H9 (cell line): ENCODE data around the gene DEPDC5. TPM values are rescaled to one million over a fixed set of nuclear protein-coding genes. Genes with fewer than 3 reads are reported as not detected.
A peak's percentile ranks its signal among the peaks of the same experiment; 100 is the strongest.

Experiments used
- DNase-seq: peaks from one replicate; pipeline ENCODE4 v3.0.0-alpha.2; 2017
- H2AFZ ChIP-seq: one replicate; pipeline ENCODE4 v1.6.1; 2013; ENCODE audit warnings: mild to moderate bottlenecking, low read length, control low read depth, moderate library complexity
- H2AK5ac ChIP-seq: 2 replicates; pipeline ENCODE4 v1.6.1; 2013; ENCODE audit warnings: low read length, control low read depth, mixed read lengths; ENCODE audit not compliant: insufficient read length
- H2BK120ac ChIP-seq: one replicate; pipeline ENCODE4 v1.6.1; 2013; ENCODE audit warnings: low read depth, mild to moderate bottlenecking, low read length, control low read depth, inconsistent platforms; ENCODE audit not compliant: poor library complexity, severe bottlenecking
- H2BK12ac ChIP-seq: 2 replicates; pipeline ENCODE4 v1.6.1; 2013; ENCODE audit warnings: low read length, control low read depth, mixed read lengths, low read depth; ENCODE audit not compliant: insufficient read length
- H2BK15ac ChIP-seq: 2 replicates; pipeline ENCODE4 v1.6.1; 2013; ENCODE audit warnings: low read depth, low read length, control low read depth
- H2BK20ac ChIP-seq: one replicate; pipeline ENCODE4 v1.6.1; 2013; ENCODE audit warnings: low read depth, mild to moderate bottlenecking, low read length, control low read depth, inconsistent platforms; ENCODE audit not compliant: poor library complexity, severe bottlenecking
- H2BK5ac ChIP-seq: 2 replicates; pipeline ENCODE4 v1.6.1; 2013; ENCODE audit warnings: low read length, control low read depth, mixed read lengths; ENCODE audit not compliant: insufficient read length
- H3K14ac ChIP-seq: 2 replicates; pipeline ENCODE4 v1.6.1; 2013; ENCODE audit warnings: low read length, control low read depth; ENCODE audit not compliant: insufficient read depth
- H3K18ac ChIP-seq: 2 replicates; pipeline ENCODE4 v1.6.1; 2013; ENCODE audit warnings: low read depth, mild to moderate bottlenecking, mixed read lengths, low read length, control low read depth; ENCODE audit not compliant: insufficient read length
- H3K23ac ChIP-seq: 2 replicates; pipeline ENCODE4 v1.6.1; 2013; ENCODE audit warnings: low read length, control low read depth, mixed read lengths, low read depth; ENCODE audit not compliant: insufficient read length
- H3K23me2 ChIP-seq: 2 replicates; pipeline ENCODE4 v1.6.1; 2013; ENCODE audit warnings: low read depth, mild to moderate bottlenecking, mixed read lengths, low read length, control low read depth; ENCODE audit not compliant: insufficient read length, poor library complexity, severe bottlenecking
- H3K27ac ChIP-seq: 2 replicates; pipeline ENCODE4 v1.5.1; 2013; ENCODE audit warnings: low read length, control low read depth, mixed read lengths, low read depth; ENCODE audit not compliant: insufficient read length
- H3K27me3 ChIP-seq: 2 replicates; pipeline ENCODE4 v1.6.1; 2013; ENCODE audit warnings: low read length, control low read depth, inconsistent platforms; ENCODE audit not compliant: insufficient read depth
- H3K4ac ChIP-seq: 2 replicates; pipeline ENCODE4 v1.6.1; 2013; ENCODE audit warnings: low read depth, mild to moderate bottlenecking, control low read depth, inconsistent platforms, low read length, moderate library complexity
- H3K4me1 ChIP-seq: 2 replicates; pipeline ENCODE4 v1.6.1; 2013; ENCODE audit warnings: low read length, control low read depth, inconsistent platforms; ENCODE audit not compliant: insufficient read depth
- H3K4me2 ChIP-seq: 2 replicates; pipeline ENCODE4 v1.6.1; 2013; ENCODE audit warnings: low read length, control low read depth, mixed read lengths; ENCODE audit not compliant: insufficient read length, insufficient read depth
- H3K56ac ChIP-seq: 2 replicates; pipeline ENCODE4 v1.6.1; 2013; ENCODE audit warnings: low read depth, mild to moderate bottlenecking, mixed read lengths, low read length, control low read depth; ENCODE audit not compliant: insufficient read length
- H3K79me1 ChIP-seq: 2 replicates; pipeline ENCODE4 v1.6.1; 2013; ENCODE audit warnings: low read depth, mild to moderate bottlenecking, moderate library complexity, low read length, control low read depth, inconsistent platforms; ENCODE audit not compliant: insufficient read depth, poor library complexity, severe bottlenecking
- H3K79me2 ChIP-seq: 2 replicates; pipeline ENCODE4 v1.6.1; 2013; ENCODE audit warnings: low read length, control low read depth, inconsistent platforms; ENCODE audit not compliant: insufficient read depth
- H3K9ac ChIP-seq: 2 replicates; pipeline ENCODE4 v1.6.1; 2013; ENCODE audit warnings: low read length, control low read depth, mixed read lengths; ENCODE audit not compliant: insufficient read length; ENCODE audit errors: extremely low read depth
- H3K9me3 ChIP-seq: one replicate; pipeline ENCODE4 v1.6.1; 2013; ENCODE audit warnings: low read depth, low read length, inconsistent platforms; ENCODE audit not compliant: control insufficient read depth
- H3T11ph ChIP-seq: one replicate; pipeline ENCODE4 v1.6.1; 2013; ENCODE audit warnings: mild to moderate bottlenecking, low read length, control low read depth, inconsistent platforms
- H4K20me1 ChIP-seq: one replicate; pipeline ENCODE4 v1.6.1; 2013; ENCODE audit not compliant: control insufficient read depth, insufficient read length, insufficient read depth
- H4K5ac ChIP-seq: 2 replicates; pipeline ENCODE4 v1.6.1; 2013; ENCODE audit warnings: low read depth, mild to moderate bottlenecking, mixed read lengths, low read length, control low read depth; ENCODE audit not compliant: insufficient read length
- H4K8ac ChIP-seq: replicated peaks from 2 replicates; pipeline ENCODE4 v1.6.1; 2013; ENCODE audit warnings: low read length, control low read depth, mixed read lengths, low read depth; ENCODE audit not compliant: insufficient read length
- H4K91ac ChIP-seq: 2 replicates; pipeline ENCODE4 v1.6.1; 2013; ENCODE audit warnings: low read depth, mild to moderate bottlenecking, moderate library complexity, mixed read lengths, low read length, control low read depth; ENCODE audit not compliant: insufficient read length
- H3K27ac Mint-ChIP-seq, 3 experiments: 2 replicates in 2 of 3; 3 replicates in 1 of 3; pipeline ENCODE4 v1.8.0; 2020 to 2021; ENCODE audit warnings: mixed read lengths in 3 of 3, mild to moderate bottlenecking in 1 of 3, moderate library complexity in 1 of 3
- H3K27me3 Mint-ChIP-seq: 2 replicates; pipeline ENCODE4 v1.8.0; 2021; ENCODE audit warnings: low read depth, mild to moderate bottlenecking, moderate library complexity, mixed read lengths
- H3K36me3 Mint-ChIP-seq, 3 experiments: 2 replicates in 2 of 3; 3 replicates in 1 of 3; pipeline ENCODE4 v1.8.0; 2020 to 2021; ENCODE audit warnings: low read depth in 3 of 3, mixed read lengths in 3 of 3; ENCODE audit not compliant: insufficient read depth in 1 of 3
- H3K4me1 Mint-ChIP-seq, 2 experiments: 2 replicates each; pipeline ENCODE4 v1.8.0; 2020; ENCODE audit warnings: mixed read lengths in 2 of 2
- H3K4me3 Mint-ChIP-seq, 2 experiments: 2 replicates in 1 of 2; 3 replicates in 1 of 2; pipeline ENCODE4 v1.8.0; 2020 to 2021; ENCODE audit warnings: mild to moderate bottlenecking in 2 of 2, mixed read lengths in 2 of 2, moderate library complexity in 1 of 2
- H3K9me3 Mint-ChIP-seq, 2 experiments: 2 replicates in 1 of 2; 3 replicates in 1 of 2; pipeline ENCODE4 v1.8.0; 2020; ENCODE audit warnings: mild to moderate bottlenecking in 2 of 2, mixed read lengths in 2 of 2, moderate library complexity in 1 of 2
- WGBS: extraction: QIAGEN DNeasy Blood & Tissue Kit; methylation state at CpG from one replicate; pipeline ENCODE4 v1.1.7; 2013; ENCODE audit warnings: missing lambda C conversion rate, low lambda C conversion rate, mixed read lengths; ENCODE audit not compliant: insufficient read length; ENCODE audit errors: extremely low coverage; 5-methylcytosine and 5-hydroxymethylcytosine counted together
- total RNA-seq: library from RNA; stranded (reverse); gene quantifications from 2 replicates; pipeline ENCODE4 v1.2.1, GENCODE V29; 2021
- TF ChIP-seq, protein P1 (sequence below): fragments of 200-600 bp; sonication (generic); conservative IDR thresholded peaks from 3 replicates; pipeline ENCODE4 v1.8.0; 2021; ENCODE audit warnings: antibody characterized with exemption, mild to moderate bottlenecking

DEPDC5 gene
- total RNA-seq, 1 experiment from 2014 or later, result 29.2 TPM

- Mint-ChIP-seq H3K9me3 (no peaks in the 10 kb centered on the region; a peak in 1 of 5 replicates), H3K4me1 (peaks cover 51 to 52% of the 10 kb centered on the region in 2 experiments), H3K36me3 (peaks cover 7 to 31% (median 26%) of the 10 kb centered on the region in 3 experiments; a peak in 5 of 7 replicates), H3K27me3 (no peaks in the 10 kb centered on the region), H3K27ac (peak overlapping the region; percentile 78 to 94 (median 93); a peak in 5 of 7 replicates), H3K4me3 (peak overlapping the region; percentile 90 to 95)
- H3K79me2 ChIP-seq, result peaks cover 14% of the 10 kb centered on the region; the same call in 1 of the 2 replicates
- H2BK120ac ChIP-seq, result no peak overlapping the region
- H3K4ac ChIP-seq, result no peak overlapping the region
- no peak overlapping the region for H3K18ac ChIP-seq
- no peak overlapping the region for H4K5ac ChIP-seq
- no peak overlapping the region for H2AK5ac ChIP-seq
- H2BK15ac ChIP-seq, result no peak overlapping the region
- no peaks in the 10 kb centered on the region for H3K9me3 ChIP-seq
- no peak overlapping the region for H2BK5ac ChIP-seq
- no CpG with 5 or more reads among the region's 2 CpGs for WGBS
- no peak overlapping the region for H4K8ac ChIP-seq
- H4K91ac ChIP-seq, result no peak overlapping the region
- H3K14ac ChIP-seq, result no peak overlapping the region
- peak overlapping the region; percentile 96 for H3K9ac ChIP-seq
- H3K27me3 ChIP-seq, result no peaks in the 10 kb centered on the region
- H2BK12ac ChIP-seq, result no peak overlapping the region
- H3K4me2 ChIP-seq, result peak overlapping the region; percentile 97
- peaks cover 2% of the 10 kb centered on the region for H3K4me1 ChIP-seq
- TF ChIP-seq, protein P1, sequence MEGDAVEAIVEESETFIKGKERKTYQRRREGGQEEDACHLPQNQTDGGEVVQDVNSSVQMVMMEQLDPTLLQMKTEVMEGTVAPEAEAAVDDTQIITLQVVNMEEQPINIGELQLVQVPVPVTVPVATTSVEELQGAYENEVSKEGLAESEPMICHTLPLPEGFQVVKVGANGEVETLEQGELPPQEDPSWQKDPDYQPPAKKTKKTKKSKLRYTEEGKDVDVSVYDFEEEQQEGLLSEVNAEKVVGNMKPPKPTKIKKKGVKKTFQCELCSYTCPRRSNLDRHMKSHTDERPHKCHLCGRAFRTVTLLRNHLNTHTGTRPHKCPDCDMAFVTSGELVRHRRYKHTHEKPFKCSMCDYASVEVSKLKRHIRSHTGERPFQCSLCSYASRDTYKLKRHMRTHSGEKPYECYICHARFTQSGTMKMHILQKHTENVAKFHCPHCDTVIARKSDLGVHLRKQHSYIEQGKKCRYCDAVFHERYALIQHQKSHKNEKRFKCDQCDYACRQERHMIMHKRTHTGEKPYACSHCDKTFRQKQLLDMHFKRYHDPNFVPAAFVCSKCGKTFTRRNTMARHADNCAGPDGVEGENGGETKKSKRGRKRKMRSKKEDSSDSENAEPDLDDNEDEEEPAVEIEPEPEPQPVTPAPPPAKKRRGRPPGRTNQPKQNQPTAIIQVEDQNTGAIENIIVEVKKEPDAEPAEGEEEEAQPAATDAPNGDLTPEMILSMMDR, result no peak
- peaks cover 16% of the 10 kb centered on the region for H3K23me2 ChIP-seq
- peaks cover 3% of the 10 kb centered on the region for H3K79me1 ChIP-seq
- no peak overlapping the region for H3K23ac ChIP-seq
- no peak overlapping the region for H3T11ph ChIP-seq
- DNase-seq, result no peak
- no peak overlapping the region for H3K27ac ChIP-seq
- no peak overlapping the region for H3K56ac ChIP-seq
- no peak overlapping the region for H2BK20ac ChIP-seq
- H4K20me1 ChIP-seq, result no peaks in the 10 kb centered on the region
- no peak overlapping the region for H2AFZ ChIP-seq
Observed at GRCh38 chr22:31748490-31748889, 5.3 kb upstream of the DEPDC5 start.
